Measurements from ENCODE around the gene NWD2.

NWD2 gene

GRCh38 chr4:37381040-37381668, 136.6 kb downstream of the NWD2 start:
- Histone ChIP-seq H3K9me3 (ENCODE audit: control insufficient read depth in 1 of 2, low read length in 2 of 2) (no peaks in the 10 kb centered on the region), H3K4me3 (ENCODE audit: low read depth in 1 of 2, low read length in 2 of 2) (no peak overlapping the region), H3K4me1 (ENCODE audit: control insufficient read depth in 1 of 2, insufficient read depth in 2 of 2, low read length in 2 of 2) (no peaks in the 10 kb centered on the region), H3K36me3 (ENCODE audit: control insufficient read depth in 1 of 2, insufficient read depth in 2 of 2, low read length in 2 of 2) (no peaks in the 10 kb centered on the region), H3K27ac (ENCODE audit: low read length) (no peak overlapping the region), H3K27me3 (ENCODE audit: low read depth, low read length) (no peaks in the 10 kb centered on the region)

DNA sequence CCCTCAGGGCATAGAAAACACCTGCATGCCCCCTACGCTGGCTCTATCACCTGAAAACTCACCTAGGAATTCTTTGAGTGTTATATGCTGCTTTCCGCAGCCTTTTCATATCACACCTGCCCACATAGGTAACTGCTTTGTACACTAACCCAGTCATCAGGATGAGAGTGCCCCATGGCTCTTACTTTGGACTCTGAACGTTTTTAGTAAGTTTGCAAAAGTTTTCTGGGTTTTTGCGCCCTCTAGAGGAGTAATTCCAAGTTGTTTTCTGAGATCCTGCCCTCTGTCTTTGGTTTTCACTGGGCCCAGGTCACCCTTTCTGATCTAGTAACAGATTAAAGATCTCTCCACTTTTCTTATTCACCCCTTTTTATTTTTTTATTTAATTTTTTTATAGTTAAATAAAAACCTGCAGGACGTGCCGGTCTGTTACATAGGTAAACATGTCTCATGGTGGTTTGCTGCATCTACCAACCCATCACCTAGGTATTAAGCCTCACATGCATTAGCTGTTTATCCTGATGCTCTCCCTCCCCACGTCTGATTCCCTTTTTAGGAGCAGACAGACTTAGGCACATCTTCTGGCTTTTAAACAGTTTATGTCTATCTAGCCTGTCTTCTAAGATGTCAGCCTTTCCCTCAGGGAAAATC, 139.2 kb downstream of the NWD2 start:
- Histone ChIP-seq H3K27ac (ENCODE audit: low read length) (no peak overlapping the region), H3K9me3 (ENCODE audit: control insufficient read depth in 1 of 2, low read length in 2 of 2) (no peaks in the 10 kb centered on the region), H3K4me1 (ENCODE audit: control insufficient read depth in 1 of 2, insufficient read depth in 2 of 2, low read length in 2 of 2) (no peaks in the 10 kb centered on the region), H3K36me3 (ENCODE audit: control insufficient read depth in 1 of 2, insufficient read depth in 2 of 2, low read length in 2 of 2) (no peaks in the 10 kb centered on the region), H3K27me3 (ENCODE audit: low read depth, low read length) (no peaks in the 10 kb centered on the region), H3K4me3 (ENCODE audit: low read depth in 1 of 2, low read length in 2 of 2) (no peak overlapping the region)

GRCh38 chr4:37385424-37385823, 140.9 kb downstream of the NWD2 start:
- no peaks in the 10 kb centered on the region for H3K27me3 ChIP-seq (ENCODE audit: low read depth, low read length)
- H3K27ac ChIP-seq (ENCODE audit: low read length), result no peak overlapping the region
- H3K36me3 ChIP-seq (ENCODE audit: control insufficient read depth in 1 of 2, insufficient read depth in 2 of 2, low read length in 2 of 2), result no peaks in the 10 kb centered on the region
- H3K4me1 ChIP-seq (ENCODE audit: control insufficient read depth in 1 of 2, insufficient read depth in 2 of 2, low read length in 2 of 2), result no peaks in the 10 kb centered on the region
- H3K4me3 ChIP-seq (ENCODE audit: low read depth in 1 of 2, low read length in 2 of 2), result no peak overlapping the region
- H3K9me3 ChIP-seq (ENCODE audit: control insufficient read depth in 1 of 2, low read length in 2 of 2), result no peaks in the 10 kb centered on the region

- Histone ChIP-seq H3K27ac (ENCODE audit: low read length) (no peak overlapping the region), H3K4me1 (ENCODE audit: control insufficient read depth in 1 of 2, insufficient read depth in 2 of 2, low read length in 2 of 2) (peaks cover 0 to 4% of the 10 kb centered on the region in 2 donors), H3K9me3 (ENCODE audit: control insufficient read depth in 1 of 2, low read length in 2 of 2) (no peaks in the 10 kb centered on the region), H3K4me3 (ENCODE audit: low read depth in 1 of 2, low read length in 2 of 2) (no peak overlapping the region), H3K36me3 (ENCODE audit: control insufficient read depth in 1 of 2, insufficient read depth in 2 of 2, low read length in 2 of 2) (no peaks in the 10 kb centered on the region), H3K27me3 (ENCODE audit: low read depth, low read length) (no peaks in the 10 kb centered on the region)
Measured at GRCh38 chr4:37388681-37389365, 144.3 kb downstream of the NWD2 start.

DNA sequence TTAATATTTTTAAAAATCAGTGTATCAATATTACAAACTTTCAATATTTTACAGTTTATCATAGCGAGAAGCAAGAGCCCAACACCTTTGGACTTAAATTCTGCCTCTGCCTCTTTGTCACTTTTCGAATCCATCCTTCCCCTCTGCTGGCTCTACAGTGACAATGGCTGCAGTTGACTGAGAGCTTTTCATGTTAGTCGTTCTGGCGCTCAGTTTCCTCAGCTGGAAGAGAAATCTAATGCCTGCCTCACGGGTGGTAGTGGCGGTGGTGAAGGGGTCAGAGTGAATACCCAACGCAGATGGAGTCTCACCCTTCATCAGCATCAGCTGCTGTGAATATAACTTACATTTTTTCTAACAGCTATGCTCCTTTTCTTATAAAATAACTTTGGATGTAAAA, 144.8 kb downstream of the NWD2 start:
- no peaks in the 10 kb centered on the region for H3K27me3 ChIP-seq (ENCODE audit: low read depth, low read length)
- H3K36me3 ChIP-seq (ENCODE audit: control insufficient read depth in 1 of 2, insufficient read depth in 2 of 2, low read length in 2 of 2), result no peaks in the 10 kb centered on the region
- H3K4me1 ChIP-seq (ENCODE audit: control insufficient read depth in 1 of 2, insufficient read depth in 2 of 2, low read length in 2 of 2), result peaks cover 0 to 4% of the 10 kb centered on the region in 2 donors
- H3K4me3 ChIP-seq (ENCODE audit: low read depth in 1 of 2, low read length in 2 of 2), result no peak overlapping the region
- H3K9me3 ChIP-seq (ENCODE audit: control insufficient read depth in 1 of 2, low read length in 2 of 2), result no peaks in the 10 kb centered on the region
- H3K27ac ChIP-seq (ENCODE audit: low read length), result no peak overlapping the region

- Histone ChIP-seq H3K36me3 (ENCODE audit: control insufficient read depth in 1 of 2, insufficient read depth in 2 of 2, low read length in 2 of 2) (no peaks in the 10 kb centered on the region), H3K27ac (ENCODE audit: low read length) (no peak overlapping the region), H3K4me1 (ENCODE audit: control insufficient read depth in 1 of 2, insufficient read depth in 2 of 2, low read length in 2 of 2) (peaks cover 0 to 4% of the 10 kb centered on the region in 2 donors), H3K27me3 (ENCODE audit: low read depth, low read length) (no peaks in the 10 kb centered on the region), H3K4me3 (ENCODE audit: low read depth in 1 of 2, low read length in 2 of 2) (no peak overlapping the region), H3K9me3 (ENCODE audit: control insufficient read depth in 1 of 2, low read length in 2 of 2) (no peaks in the 10 kb centered on the region)
Measured at GRCh38 chr4:37389967-37390580, 145.5 kb downstream of the NWD2 start.

- H3K4me1 ChIP-seq (ENCODE audit: control insufficient read depth in 1 of 2, insufficient read depth in 2 of 2, low read length in 2 of 2), result peaks cover 0 to 4% of the 10 kb centered on the region in 2 donors
- no peaks in the 10 kb centered on the region for H3K36me3 ChIP-seq (ENCODE audit: control insufficient read depth in 1 of 2, insufficient read depth in 2 of 2, low read length in 2 of 2)
- H3K27ac ChIP-seq (ENCODE audit: low read length), result no peak overlapping the region
- H3K27me3 ChIP-seq (ENCODE audit: low read depth, low read length), result no peaks in the 10 kb centered on the region
- no peak overlapping the region for H3K4me3 ChIP-seq (ENCODE audit: low read depth in 1 of 2, low read length in 2 of 2)
- no peaks in the 10 kb centered on the region for H3K9me3 ChIP-seq (ENCODE audit: control insufficient read depth in 1 of 2, low read length in 2 of 2)
Measured at GRCh38 chr4:37392521-37393255, 148.1 kb downstream of the NWD2 start.

DNA sequence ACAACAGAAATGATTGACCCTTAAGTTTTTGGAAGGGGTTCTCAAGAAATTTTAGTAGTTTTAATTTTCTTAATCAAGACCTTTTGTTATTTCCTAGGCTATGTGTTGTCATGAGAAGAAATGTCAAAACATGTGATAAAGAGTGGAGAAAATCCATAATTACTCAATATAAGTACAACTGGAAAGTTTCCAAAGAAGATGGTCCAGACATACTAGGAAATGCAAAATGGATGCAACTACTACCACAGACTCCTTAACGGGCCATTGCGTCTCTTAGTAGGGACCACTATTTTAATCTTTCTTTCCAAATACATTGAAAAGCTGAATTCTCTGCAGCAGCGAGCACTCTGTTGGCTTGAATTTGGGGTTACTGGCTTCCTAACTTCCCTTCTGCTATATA, 148.8 kb downstream of the NWD2 start:
- Histone ChIP-seq H3K9me3 (ENCODE audit: control insufficient read depth in 1 of 2, low read length in 2 of 2) (no peaks in the 10 kb centered on the region), H3K27me3 (ENCODE audit: low read depth, low read length) (no peaks in the 10 kb centered on the region), H3K36me3 (ENCODE audit: control insufficient read depth in 1 of 2, insufficient read depth in 2 of 2, low read length in 2 of 2) (no peaks in the 10 kb centered on the region), H3K4me1 (ENCODE audit: control insufficient read depth in 1 of 2, insufficient read depth in 2 of 2, low read length in 2 of 2) (peaks cover 0 to 4% of the 10 kb centered on the region in 2 donors), H3K27ac (ENCODE audit: low read length) (no peak overlapping the region), H3K4me3 (ENCODE audit: low read depth in 1 of 2, low read length in 2 of 2) (no peak overlapping the region)

DNA sequence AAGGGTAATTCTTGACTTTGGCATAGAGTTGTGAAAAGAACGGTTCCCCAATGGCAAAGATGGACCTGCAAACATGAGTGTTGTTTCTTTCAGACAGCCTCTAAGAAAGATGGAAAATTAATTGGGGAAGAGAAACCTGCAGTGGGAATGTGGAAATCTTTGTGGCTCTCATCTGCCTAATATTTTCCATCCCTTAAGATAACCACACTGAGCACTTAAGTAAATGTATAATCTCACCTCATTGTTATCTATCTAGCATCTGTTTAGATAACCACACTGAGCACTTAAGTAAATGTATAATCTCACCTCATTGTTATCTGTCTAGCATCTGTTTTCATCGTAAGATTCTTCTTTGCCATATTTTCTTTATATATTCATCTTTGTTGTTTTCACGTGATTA, 149.3 kb downstream of the NWD2 start:
- Histone ChIP-seq H3K4me3 (ENCODE audit: low read depth in 1 of 2, low read length in 2 of 2) (no peak overlapping the region), H3K9me3 (ENCODE audit: control insufficient read depth in 1 of 2, low read length in 2 of 2) (no peaks in the 10 kb centered on the region), H3K27me3 (ENCODE audit: low read depth, low read length) (no peaks in the 10 kb centered on the region), H3K36me3 (ENCODE audit: control insufficient read depth in 1 of 2, insufficient read depth in 2 of 2, low read length in 2 of 2) (no peaks in the 10 kb centered on the region), H3K27ac (ENCODE audit: low read length) (no peak overlapping the region), H3K4me1 (ENCODE audit: control insufficient read depth in 1 of 2, insufficient read depth in 2 of 2, low read length in 2 of 2) (peaks cover 0 to 4% of the 10 kb centered on the region in 2 donors)

DNA sequence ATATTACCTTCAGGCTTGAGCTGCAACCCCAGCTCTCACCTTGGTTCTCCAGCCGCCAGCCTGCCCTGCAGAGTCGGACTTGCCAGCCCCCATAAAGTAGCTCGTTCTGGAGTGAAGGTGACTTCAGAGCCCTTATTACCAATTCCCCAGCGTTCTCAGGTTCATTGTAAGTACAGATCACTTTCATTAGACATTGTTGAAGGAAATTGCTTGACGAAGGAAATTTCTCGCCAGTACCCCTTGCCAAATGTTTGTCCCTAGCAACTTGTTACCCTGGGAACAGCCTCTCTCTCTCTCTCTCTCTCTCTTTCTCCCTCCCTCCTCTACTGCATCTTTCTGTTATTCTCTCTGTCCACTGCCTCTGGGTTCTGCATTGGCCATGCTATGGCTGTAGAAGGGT, 153.0 kb downstream of the NWD2 start:
- H3K9me3 ChIP-seq (ENCODE audit: control insufficient read depth in 1 of 2, low read length in 2 of 2), result no peaks in the 10 kb centered on the region
- H3K36me3 ChIP-seq (ENCODE audit: control insufficient read depth in 1 of 2, insufficient read depth in 2 of 2, low read length in 2 of 2), result no peaks in the 10 kb centered on the region
- no peaks in the 10 kb centered on the region for H3K27me3 ChIP-seq (ENCODE audit: low read depth, low read length)
- no peak overlapping the region for H3K4me3 ChIP-seq (ENCODE audit: low read depth in 1 of 2, low read length in 2 of 2)
- H3K27ac ChIP-seq (ENCODE audit: low read length), result no peak overlapping the region
- peaks cover 0 to 4% of the 10 kb centered on the region in 2 donors for H3K4me1 ChIP-seq (ENCODE audit: control insufficient read depth in 1 of 2, insufficient read depth in 2 of 2, low read length in 2 of 2)
